ENCODE data around the gene OMP.

OMP gene

GRCh38 chr11:77104727-77105126 is 2.1 kb downstream of the OMP start:
- DNase-seq (ENCODE audit: low read depth), result no peak

GRCh38 chr11:77106321-77106720 is 3.7 kb downstream of the OMP start:
- no peak for DNase-seq (ENCODE audit: low read depth)

- no peak for DNase-seq (ENCODE audit: low read depth)
These were observed 4.1 kb downstream of the OMP start for GRCh38 chr11:77106759-77107158.

- no peak for DNase-seq (ENCODE audit: low read depth)
These were observed 5.3 kb downstream of the OMP start for GRCh38 chr11:77107950-77108349.

GRCh38 chr11:77108436-77108835 is 5.8 kb downstream of the OMP start:
- DNase-seq (ENCODE audit: low read depth), result no peak

GRCh38 chr11:77109236-77110019 is 6.8 kb downstream of the OMP start:
- DNase-seq (ENCODE audit: low read depth), result no peak

- no peak for DNase-seq (ENCODE audit: low read depth)
These were observed 8.2 kb downstream of the OMP start for GRCh38 chr11:77110836-77111235.

GRCh38 chr11:77111277-77111676 is 8.6 kb downstream of the OMP start:
- DNase-seq (ENCODE audit: low read depth), result no peak

- DNase-seq (ENCODE audit: low read depth), result no peak
These were observed 9.3 kb downstream of the OMP start for GRCh38 chr11:77111946-77112345.

GRCh38 chr11:77112641-77113381 is 10.2 kb downstream of the OMP start:
- no peak for DNase-seq (ENCODE audit: low read depth)

GRCh38 chr11:77113382-77114088 is 10.9 kb downstream of the OMP start:
- no peak for DNase-seq (ENCODE audit: low read depth)

GRCh38 chr11:77114089-77114463 is 11.4 kb downstream of the OMP start:
- no peak for DNase-seq (ENCODE audit: low read depth)

- no peak for DNase-seq (ENCODE audit: low read depth)
These were observed 12.6 kb downstream of the OMP start for GRCh38 chr11:77115181-77115611.

- no peak for DNase-seq (ENCODE audit: low read depth)
These were observed 13.3 kb downstream of the OMP start for GRCh38 chr11:77115956-77116355.

- DNase-seq (ENCODE audit: low read depth), result no peak
These were observed 14.9 kb downstream of the OMP start for GRCh38 chr11:77117492-77117891.

- DNase-seq (ENCODE audit: low read depth), result no peak
These were observed 15.4 kb downstream of the OMP start for GRCh38 chr11:77118086-77118485.

- DNase-seq (ENCODE audit: low read depth), result no peak
These were observed 16.3 kb downstream of the OMP start for GRCh38 chr11:77118971-77119370.

- DNase-seq (ENCODE audit: low read depth), result no peak
These were observed 16.9 kb downstream of the OMP start for GRCh38 chr11:77119531-77119936.

GRCh38 chr11:77120571-77120970 is 17.9 kb downstream of the OMP start:
- no peak for DNase-seq (ENCODE audit: low read depth)

- no peak for DNase-seq (ENCODE audit: low read depth)
These were observed 18.5 kb downstream of the OMP start for GRCh38 chr11:77121096-77121640.

GRCh38 chr11:77121876-77122575 is 19.4 kb downstream of the OMP start:
- DNase-seq (ENCODE audit: low read depth), result no peak
